HG02943 (cell line): Measurements from ENCODE around the gene TICAM2.

Source experiments
- ATAC-seq: cut with Tn5 transposase; IDR thresholded peaks from one replicate; pipeline ENCODE4 v1.9.1; 2021; ENCODE audit warnings: mild to moderate bottlenecking, low read depth, moderate library complexity; ENCODE audit not compliant: unreplicated experiment

Gene TICAM2

DNA sequence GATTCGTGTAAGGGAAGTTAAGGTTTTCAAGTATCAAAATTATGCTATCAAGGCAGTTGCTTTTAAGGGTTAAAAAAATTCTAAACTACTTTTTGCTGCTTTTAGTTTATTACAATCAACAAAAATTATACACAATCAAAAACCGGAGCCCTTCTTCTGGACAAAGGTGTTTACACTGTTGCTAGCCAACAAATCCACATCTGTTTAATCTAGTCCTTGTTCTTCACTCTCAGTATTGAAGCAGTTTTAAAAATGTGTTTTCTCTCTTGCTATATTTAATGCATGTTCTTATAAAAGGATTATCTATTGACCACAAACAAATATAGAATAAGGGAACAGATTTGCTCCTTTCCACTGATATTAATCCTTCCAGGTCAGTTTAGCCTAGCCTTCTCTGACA is 60.2 kb downstream of the TICAM2 start:
- no peak for ATAC-seq

GRCh38 chr5:115541611-115542010 is 60.7 kb downstream of the TICAM2 start:
- ATAC-seq = no peak

DNA sequence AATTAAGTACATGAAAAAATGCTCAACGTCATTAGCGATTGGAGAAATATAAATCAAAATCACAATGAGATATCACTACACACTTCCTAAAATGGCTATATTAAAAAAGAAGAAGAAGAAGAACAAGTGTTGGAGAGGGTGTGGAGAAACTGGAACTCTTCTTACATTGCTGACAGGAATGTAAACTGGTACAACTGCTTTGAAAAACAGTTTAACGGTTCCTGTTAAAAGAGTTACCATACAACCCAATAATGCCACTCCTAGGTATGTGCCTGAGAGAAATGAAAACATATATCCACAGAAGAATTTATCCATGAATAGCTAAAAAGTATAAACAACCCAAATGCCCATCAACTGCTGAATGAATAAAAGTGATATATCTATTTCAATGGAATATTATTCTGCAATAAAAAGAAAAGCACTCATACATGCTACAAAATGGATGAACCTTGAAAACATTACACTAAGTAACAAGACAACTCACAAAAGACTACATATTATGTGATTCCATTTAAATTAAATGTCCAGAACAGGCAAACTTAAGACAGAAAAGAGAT is 66.7 kb downstream of the TICAM2 start:
- no peak for ATAC-seq

DNA sequence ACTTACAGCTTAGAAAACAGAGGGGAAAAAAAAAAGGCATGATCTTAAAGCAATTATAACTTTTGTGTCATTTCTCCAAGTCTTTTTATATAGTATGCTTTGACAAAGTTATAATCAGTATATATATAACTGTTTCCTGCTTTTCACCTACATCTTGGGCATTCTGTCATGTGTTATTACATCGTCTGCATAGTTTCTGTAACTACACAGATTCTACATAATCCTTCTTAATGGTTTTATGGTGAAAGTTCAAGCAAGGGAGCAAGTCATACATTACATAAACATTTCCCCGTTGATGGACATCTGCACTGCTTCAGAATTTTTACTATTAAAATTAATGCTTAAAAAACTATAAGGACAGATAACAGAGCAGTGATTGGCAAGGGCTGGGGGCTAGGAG is 69.8 kb downstream of the TICAM2 start:
- ATAC-seq = no peak

DNA sequence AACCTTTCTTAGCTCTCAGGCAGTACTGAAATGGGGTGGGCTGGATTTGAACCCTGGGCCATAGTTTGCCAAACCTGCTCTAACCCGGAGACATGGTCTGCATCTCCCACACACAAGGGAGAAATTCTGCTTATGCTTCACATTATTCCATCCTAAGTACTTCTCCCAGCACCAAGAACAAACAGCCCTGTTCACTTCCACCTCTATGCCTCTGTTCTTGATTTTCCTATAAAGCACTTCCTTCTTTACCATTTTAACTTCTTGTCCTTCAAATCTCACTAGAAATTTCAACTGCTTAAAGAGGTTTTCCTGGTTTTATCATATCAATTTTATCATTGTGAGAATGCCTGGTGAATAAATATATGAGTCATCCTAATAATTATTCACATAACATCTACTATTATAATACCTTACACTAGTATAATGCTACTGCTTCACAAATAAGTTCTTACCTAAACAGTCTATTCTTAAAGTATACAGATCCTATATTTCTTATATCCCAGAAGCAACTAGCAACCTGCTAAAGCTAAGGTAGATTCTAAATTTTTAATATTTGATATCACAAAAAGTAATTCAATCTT is 70.4 kb downstream of the TICAM2 start:
- no peak for ATAC-seq

DNA sequence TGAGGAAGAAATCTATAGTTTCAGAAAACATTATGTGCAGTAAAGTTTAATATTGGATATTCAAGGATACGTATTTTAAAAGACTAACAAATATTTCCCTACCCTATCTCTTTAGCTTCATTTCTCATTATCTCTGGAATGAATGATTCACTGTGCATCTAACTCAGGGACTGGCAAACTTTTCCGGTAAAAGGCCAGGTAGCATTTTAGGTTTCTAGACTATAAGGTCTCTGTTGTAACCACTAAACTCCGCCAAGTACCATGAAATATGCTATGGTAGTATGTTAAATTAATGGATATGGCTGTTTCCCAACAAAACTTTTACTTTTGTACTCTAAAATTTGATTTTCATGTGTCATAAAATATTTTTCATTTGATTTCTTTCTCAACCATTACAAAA is 70.9 kb downstream of the TICAM2 start:
- ATAC-seq = no peak

- ATAC-seq = no peak
Measured at GRCh38 chr5:115530426-115530825, 71.9 kb downstream of the TICAM2 start.
